GM12872 (cell line): ENCODE results near the gene SELENOT.

Experiments used
- CTCF ChIP-seq: IDR thresholded peaks from 3 replicates; pipeline ENCODE4 v1.5.1; 2011; ENCODE audit warnings: low read depth, mild to moderate bottlenecking, low read length, moderate library complexity; ENCODE audit not compliant: insufficient read depth

SELENOT gene

GRCh38 chr3:150653110-150653561 is 50.0 kb downstream of the SELENOT start:
- TF ChIP-seq CTCF: no peak

- no peak for TF ChIP-seq CTCF
Observed at GRCh38 chr3:150656316-150656715, 53.2 kb downstream of the SELENOT start.

GRCh38 chr3:150662410-150663200 is 59.5 kb downstream of the SELENOT start:
- no peak for TF ChIP-seq CTCF

- TF ChIP-seq CTCF: no peak
Observed at GRCh38 chr3:150663461-150663860, 60.3 kb downstream of the SELENOT start.

GRCh38 chr3:150666167-150666566 is 63.0 kb downstream of the SELENOT start:
- no peak for TF ChIP-seq CTCF

GRCh38 chr3:150673966-150674365 is 70.8 kb downstream of the SELENOT start:
- no peak for TF ChIP-seq CTCF

GRCh38 chr3:150675587-150675986 is 72.5 kb downstream of the SELENOT start:
- TF ChIP-seq CTCF: no peak
